ENCODE data around the gene CD38.

CD38 gene

GRCh38 chr4:15890246-15890829, 112.2 kb downstream of the CD38 start:
- TF ChIP-seq CTCF (conservative IDR thresholded peaks at IDR 0.05; ENCODE audit: low read depth, low read length) = no peak
- no peak for DNase-seq (ENCODE audit: low read depth)
- H3K4me3 ChIP-seq (ENCODE audit: low read length) = no peak overlapping the region

- DNase-seq (ENCODE audit: low read depth) = no peak
- TF ChIP-seq CTCF (conservative IDR thresholded peaks at IDR 0.05; ENCODE audit: low read depth, low read length) = no peak
- H3K4me3 ChIP-seq (ENCODE audit: low read length) = no peak overlapping the region
These were observed 113.2 kb downstream of the CD38 start for GRCh38 chr4:15891312-15891711.

GRCh38 chr4:15893962-15894361, 115.8 kb downstream of the CD38 start:
- H3K4me3 ChIP-seq (ENCODE audit: low read length) = no peak overlapping the region
- DNase-seq (ENCODE audit: low read depth) = peak; percentile 99
- no peak for TF ChIP-seq CTCF (conservative IDR thresholded peaks at IDR 0.05; ENCODE audit: low read depth, low read length)

- DNase-seq (ENCODE audit: low read depth) = no peak
- H3K4me3 ChIP-seq (ENCODE audit: low read length) = no peak overlapping the region
- TF ChIP-seq CTCF (conservative IDR thresholded peaks at IDR 0.05; ENCODE audit: low read depth, low read length) = no peak
These were observed 116.3 kb downstream of the CD38 start for GRCh38 chr4:15894393-15894792.

GRCh38 chr4:15894921-15895916, 117.1 kb downstream of the CD38 start:
- no peak for TF ChIP-seq CTCF (conservative IDR thresholded peaks at IDR 0.05; ENCODE audit: low read depth, low read length)
- H3K4me3 ChIP-seq (ENCODE audit: low read length) = no peak overlapping the region
- DNase-seq (ENCODE audit: low read depth) = no peak

GRCh38 chr4:15897577-15897976, 119.4 kb downstream of the CD38 start:
- no peak for TF ChIP-seq CTCF (conservative IDR thresholded peaks at IDR 0.05; ENCODE audit: low read depth, low read length)
- no peak overlapping the region for H3K4me3 ChIP-seq (ENCODE audit: low read length)
- no peak for DNase-seq (ENCODE audit: low read depth)

Measured in retinal pigment epithelial cell (primary cell).